ENCODE measurements around the gene MYRIP.

Gene MYRIP

DNA sequence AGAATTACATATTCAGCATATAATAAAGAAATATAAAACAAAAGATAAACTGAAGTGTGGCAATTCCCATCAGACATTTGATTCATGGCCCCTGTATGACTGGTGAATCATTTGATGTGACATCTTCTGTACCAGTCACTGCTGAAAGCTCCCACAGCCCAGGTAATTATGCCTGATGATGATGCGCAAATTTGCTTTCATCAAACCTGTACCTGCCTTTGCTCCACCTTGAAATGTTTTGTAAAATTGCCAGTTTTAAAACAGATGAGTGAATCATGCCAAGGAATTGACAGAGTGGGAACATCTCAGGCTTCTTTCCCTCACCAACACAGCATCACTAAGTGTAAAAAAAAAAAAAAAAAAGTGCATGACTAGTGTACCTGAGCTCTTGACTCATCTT lies 433.6 kb downstream of the MYRIP start:
- ATAC-seq: no peak
- TF ChIP-seq, protein P1, sequence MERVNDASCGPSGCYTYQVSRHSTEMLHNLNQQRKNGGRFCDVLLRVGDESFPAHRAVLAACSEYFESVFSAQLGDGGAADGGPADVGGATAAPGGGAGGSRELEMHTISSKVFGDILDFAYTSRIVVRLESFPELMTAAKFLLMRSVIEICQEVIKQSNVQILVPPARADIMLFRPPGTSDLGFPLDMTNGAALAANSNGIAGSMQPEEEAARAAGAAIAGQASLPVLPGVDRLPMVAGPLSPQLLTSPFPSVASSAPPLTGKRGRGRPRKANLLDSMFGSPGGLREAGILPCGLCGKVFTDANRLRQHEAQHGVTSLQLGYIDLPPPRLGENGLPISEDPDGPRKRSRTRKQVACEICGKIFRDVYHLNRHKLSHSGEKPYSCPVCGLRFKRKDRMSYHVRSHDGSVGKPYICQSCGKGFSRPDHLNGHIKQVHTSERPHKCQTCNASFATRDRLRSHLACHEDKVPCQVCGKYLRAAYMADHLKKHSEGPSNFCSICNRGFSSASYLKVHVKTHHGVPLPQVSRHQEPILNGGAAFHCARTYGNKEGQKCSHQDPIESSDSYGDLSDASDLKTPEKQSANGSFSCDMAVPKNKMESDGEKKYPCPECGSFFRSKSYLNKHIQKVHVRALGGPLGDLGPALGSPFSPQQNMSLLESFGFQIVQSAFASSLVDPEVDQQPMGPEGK (CRISPR knock-in tag; IDR thresholded peaks at IDR 0.05; ENCODE audit: borderline replicate concordance): no peak
- TF ChIP-seq CREB5 (CRISPR knock-in tag; IDR thresholded peaks at IDR 0.05; ENCODE audit: low read depth) (no peak), PPARA (CRISPR knock-in tag; IDR thresholded peaks at IDR 0.05; ENCODE audit: borderline replicate concordance) (no peak), CSDC2 (CRISPR knock-in tag; IDR thresholded peaks at IDR 0.05) (no peak), ARNTL (CRISPR knock-in tag; IDR thresholded peaks at IDR 0.05; ENCODE audit: borderline replicate concordance, low read depth) (no peak), GLIS3 (CRISPR knock-in tag; IDR thresholded peaks at IDR 0.05) (no peak), OSR1 (CRISPR knock-in tag; IDR thresholded peaks at IDR 0.05) (no peak), ZNF8 (CRISPR knock-in tag; IDR thresholded peaks at IDR 0.05) (no peak), ZNF565 (CRISPR knock-in tag; conservative IDR thresholded peaks at IDR 0.05; ENCODE audit: low read depth) (no peak), TCF4 (CRISPR knock-in tag; IDR thresholded peaks at IDR 0.05; ENCODE audit: borderline replicate concordance) (no peak), ZNF70 (CRISPR knock-in tag; IDR thresholded peaks at IDR 0.05) (no peak), TOX (CRISPR knock-in tag; IDR thresholded peaks at IDR 0.05; ENCODE audit: borderline replicate concordance) (no peak), ZFP30 (CRISPR knock-in tag; IDR thresholded peaks at IDR 0.05) (no peak)
- TF ChIP-seq, protein P2, sequence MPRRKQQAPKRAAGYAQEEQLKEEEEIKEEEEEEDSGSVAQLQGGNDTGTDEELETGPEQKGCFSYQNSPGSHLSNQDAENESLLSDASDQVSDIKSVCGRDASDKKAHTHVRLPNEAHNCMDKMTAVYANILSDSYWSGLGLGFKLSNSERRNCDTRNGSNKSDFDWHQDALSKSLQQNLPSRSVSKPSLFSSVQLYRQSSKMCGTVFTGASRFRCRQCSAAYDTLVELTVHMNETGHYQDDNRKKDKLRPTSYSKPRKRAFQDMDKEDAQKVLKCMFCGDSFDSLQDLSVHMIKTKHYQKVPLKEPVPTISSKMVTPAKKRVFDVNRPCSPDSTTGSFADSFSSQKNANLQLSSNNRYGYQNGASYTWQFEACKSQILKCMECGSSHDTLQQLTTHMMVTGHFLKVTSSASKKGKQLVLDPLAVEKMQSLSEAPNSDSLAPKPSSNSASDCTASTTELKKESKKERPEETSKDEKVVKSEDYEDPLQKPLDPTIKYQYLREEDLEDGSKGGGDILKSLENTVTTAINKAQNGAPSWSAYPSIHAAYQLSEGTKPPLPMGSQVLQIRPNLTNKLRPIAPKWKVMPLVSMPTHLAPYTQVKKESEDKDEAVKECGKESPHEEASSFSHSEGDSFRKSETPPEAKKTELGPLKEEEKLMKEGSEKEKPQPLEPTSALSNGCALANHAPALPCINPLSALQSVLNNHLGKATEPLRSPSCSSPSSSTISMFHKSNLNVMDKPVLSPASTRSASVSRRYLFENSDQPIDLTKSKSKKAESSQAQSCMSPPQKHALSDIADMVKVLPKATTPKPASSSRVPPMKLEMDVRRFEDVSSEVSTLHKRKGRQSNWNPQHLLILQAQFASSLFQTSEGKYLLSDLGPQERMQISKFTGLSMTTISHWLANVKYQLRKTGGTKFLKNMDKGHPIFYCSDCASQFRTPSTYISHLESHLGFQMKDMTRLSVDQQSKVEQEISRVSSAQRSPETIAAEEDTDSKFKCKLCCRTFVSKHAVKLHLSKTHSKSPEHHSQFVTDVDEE (CRISPR knock-in tag; IDR thresholded peaks at IDR 0.05): no peak
- TF ChIP-seq, protein P3, sequence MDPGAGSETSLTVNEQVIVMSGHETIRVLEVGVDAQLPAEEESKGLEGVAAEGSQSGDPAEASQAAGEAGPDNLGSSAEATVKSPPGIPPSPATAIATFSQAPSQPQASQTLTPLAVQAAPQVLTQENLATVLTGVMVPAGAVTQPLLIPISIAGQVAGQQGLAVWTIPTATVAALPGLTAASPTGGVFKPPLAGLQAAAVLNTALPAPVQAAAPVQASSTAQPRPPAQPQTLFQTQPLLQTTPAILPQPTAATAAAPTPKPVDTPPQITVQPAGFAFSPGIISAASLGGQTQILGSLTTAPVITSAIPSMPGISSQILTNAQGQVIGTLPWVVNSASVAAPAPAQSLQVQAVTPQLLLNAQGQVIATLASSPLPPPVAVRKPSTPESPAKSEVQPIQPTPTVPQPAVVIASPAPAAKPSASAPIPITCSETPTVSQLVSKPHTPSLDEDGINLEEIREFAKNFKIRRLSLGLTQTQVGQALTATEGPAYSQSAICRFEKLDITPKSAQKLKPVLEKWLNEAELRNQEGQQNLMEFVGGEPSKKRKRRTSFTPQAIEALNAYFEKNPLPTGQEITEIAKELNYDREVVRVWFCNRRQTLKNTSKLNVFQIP (CRISPR knock-in tag; IDR thresholded peaks at IDR 0.05; ENCODE audit: borderline replicate concordance, low read depth): no peak

- ATAC-seq: no peak
- TF ChIP-seq GLIS3 (CRISPR knock-in tag; IDR thresholded peaks at IDR 0.05) (no peak), ZNF70 (CRISPR knock-in tag; IDR thresholded peaks at IDR 0.05) (no peak), BACH2 (CRISPR knock-in tag; IDR thresholded peaks at IDR 0.05; ENCODE audit: borderline replicate concordance) (no peak), TCF4 (CRISPR knock-in tag; IDR thresholded peaks at IDR 0.05; ENCODE audit: borderline replicate concordance) (no peak), CSDC2 (CRISPR knock-in tag; IDR thresholded peaks at IDR 0.05) (no peak), PPARA (CRISPR knock-in tag; IDR thresholded peaks at IDR 0.05; ENCODE audit: borderline replicate concordance) (no peak)
Measured at GRCh38 chr3:40247714-40248454, 438.5 kb downstream of the MYRIP start.

DNA sequence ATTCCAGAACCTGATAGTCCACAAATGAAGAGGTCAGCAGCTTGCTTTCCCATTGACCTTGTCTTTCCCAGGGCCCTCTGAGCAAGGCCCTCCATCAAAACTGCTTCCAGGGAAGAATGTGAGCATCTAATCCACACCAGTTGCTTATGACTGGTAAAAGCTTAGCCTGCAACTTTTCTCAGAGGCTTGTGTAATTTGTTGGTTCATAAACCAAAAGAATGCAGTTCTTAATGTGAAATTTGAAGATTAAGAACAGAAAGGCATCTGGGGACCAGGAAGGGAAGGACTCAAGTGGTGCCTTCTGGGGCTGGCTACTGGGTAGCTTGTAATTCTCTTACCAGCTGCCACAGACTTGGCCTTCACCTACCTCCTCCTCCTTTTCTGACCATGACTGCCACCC lies 439.2 kb downstream of the MYRIP start:
- no peak for ATAC-seq
- TF ChIP-seq ZFP30 (CRISPR knock-in tag; IDR thresholded peaks at IDR 0.05): no peak
- no peak for TF ChIP-seq TOX (CRISPR knock-in tag; IDR thresholded peaks at IDR 0.05; ENCODE audit: borderline replicate concordance)
- TF ChIP-seq SNAI2 (CRISPR knock-in tag; IDR thresholded peaks at IDR 0.05): no peak
- TF ChIP-seq, protein P2 (CRISPR knock-in tag; IDR thresholded peaks at IDR 0.05): no peak
